ENCODE data around the gene AQP1.

Gene AQP1

DNA sequence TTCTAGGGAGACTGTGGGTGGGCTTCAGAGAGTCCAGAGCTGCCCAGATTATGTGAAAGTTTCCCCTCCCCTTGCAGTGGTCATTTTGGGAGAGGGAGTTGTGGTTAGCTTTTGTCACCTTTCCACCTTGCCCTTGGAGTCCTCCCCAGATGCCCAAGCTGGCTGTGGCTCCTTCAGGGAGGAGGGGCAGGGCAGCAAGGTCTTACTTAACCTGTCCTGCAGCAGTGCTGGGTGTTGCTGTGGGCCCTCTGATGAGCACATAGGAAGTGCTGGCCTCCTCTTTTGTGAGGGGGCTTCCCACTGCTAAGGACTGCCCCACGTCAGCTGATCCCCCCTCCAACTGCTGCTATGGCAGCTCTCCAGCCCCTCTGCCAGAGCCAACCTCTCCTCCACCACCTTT, 17.6 kb upstream of the AQP1 start:
- no peak overlapping the region for H3K4me3 ChIP-seq (ENCODE audit: low read length)
- DNase-seq (ENCODE audit: low read depth), result no peak
- no peak for TF ChIP-seq CTCF (IDR thresholded peaks at IDR 0.05; ENCODE audit: insufficient read depth, low read depth, low read length, missing control alignments)

DNA sequence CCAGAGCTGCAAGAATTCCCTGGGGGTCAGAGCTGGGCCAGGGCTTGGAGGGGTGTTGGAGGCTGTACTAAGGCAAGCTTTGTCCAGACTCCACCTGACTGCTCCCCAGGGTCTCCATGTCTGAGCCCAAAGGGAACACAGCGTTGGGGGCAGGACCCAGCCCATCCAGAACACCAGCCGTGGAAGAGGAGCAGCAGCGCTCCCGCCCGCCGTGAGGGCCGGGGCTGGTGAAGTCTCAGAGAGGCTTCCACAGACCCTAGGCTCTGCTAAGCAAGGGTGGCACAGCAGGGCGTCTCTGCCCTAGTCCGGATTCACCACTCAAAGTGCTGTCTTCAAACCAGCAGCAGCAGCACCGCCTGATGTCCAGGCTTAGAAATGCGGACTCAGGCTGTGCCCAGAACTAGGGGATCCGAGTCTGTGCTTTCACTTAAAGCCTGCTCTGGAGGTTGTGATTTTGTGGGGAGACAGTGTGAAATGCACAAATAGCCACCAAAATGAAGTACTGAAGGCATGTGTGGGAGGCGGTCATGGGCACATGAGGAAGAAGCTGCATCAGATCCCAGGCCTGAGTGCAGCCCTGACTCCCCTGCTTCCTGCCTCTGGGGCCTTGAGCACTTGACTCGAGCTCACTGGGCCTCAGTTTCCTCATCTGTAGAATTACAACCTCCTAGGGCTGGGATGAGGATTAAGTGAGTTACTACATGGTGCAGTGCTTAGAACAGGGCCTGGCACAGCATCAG, 16.6 kb upstream of the AQP1 start:
- no peak for DNase-seq (ENCODE audit: low read depth)
- no peak overlapping the region for H3K4me3 ChIP-seq (ENCODE audit: low read length)
- TF ChIP-seq CTCF (IDR thresholded peaks at IDR 0.05; ENCODE audit: insufficient read depth, low read depth, low read length, missing control alignments), result no peak

DNA sequence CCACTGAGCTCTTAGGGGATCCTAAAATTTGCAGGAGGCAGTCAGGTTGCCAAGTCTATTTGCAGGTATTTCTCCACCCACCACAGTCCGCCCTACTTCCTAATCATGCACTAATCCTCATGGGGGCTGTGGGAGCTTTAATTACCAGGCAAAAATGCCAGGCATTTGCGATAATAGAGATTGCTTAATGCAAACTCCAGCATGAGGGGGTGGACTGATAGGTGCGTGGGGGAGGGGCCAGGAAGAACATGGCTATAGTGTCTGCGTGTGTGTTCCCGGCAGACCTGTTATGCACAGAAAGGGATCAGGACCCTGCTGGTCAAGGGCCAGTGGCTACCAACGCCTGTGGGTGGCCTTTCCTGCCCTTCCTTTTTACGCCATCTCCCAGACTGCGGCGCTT, 15.6 kb upstream of the AQP1 start:
- H3K4me3 ChIP-seq (ENCODE audit: low read length), result no peak overlapping the region
- DNase-seq (ENCODE audit: low read depth), result no peak
- no peak for TF ChIP-seq CTCF (IDR thresholded peaks at IDR 0.05; ENCODE audit: insufficient read depth, low read depth, low read length, missing control alignments)

- H3K4me3 ChIP-seq (ENCODE audit: low read length), result no peak overlapping the region
- DNase-seq (ENCODE audit: low read depth), result no peak
- TF ChIP-seq CTCF (IDR thresholded peaks at IDR 0.05; ENCODE audit: insufficient read depth, low read depth, low read length, missing control alignments), result no peak
Observed at GRCh38 chr7:30896783-30897637, 14.6 kb upstream of the AQP1 start.

GRCh38 chr7:30897770-30898169, 13.9 kb upstream of the AQP1 start:
- H3K4me3 ChIP-seq (ENCODE audit: low read length), result no peak overlapping the region
- no peak for DNase-seq (ENCODE audit: low read depth)
- no peak for TF ChIP-seq CTCF (IDR thresholded peaks at IDR 0.05; ENCODE audit: insufficient read depth, low read depth, low read length, missing control alignments)

DNA sequence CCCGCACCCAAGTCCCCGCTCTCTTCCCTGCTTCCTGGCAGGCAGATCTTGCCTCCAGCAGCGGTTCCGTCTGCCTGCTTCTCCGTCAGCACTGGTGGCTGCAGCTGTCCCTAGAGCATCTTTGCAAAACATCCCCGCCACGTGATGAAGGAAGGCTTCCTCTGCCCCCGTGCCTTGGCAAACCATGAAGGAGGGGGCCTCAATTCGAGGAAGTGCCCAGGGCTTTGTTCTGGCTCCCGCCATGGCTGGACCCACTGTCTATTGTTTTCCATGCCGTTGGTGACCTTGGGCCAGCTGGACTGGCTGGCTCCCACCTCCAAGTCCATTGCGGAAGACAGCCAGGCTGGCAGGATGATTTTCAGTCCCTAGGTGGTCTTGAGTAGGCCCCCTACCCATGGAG, 13.2 kb upstream of the AQP1 start:
- TF ChIP-seq CTCF (IDR thresholded peaks at IDR 0.05; ENCODE audit: insufficient read depth, low read depth, low read length, missing control alignments), result no peak
- DNase-seq (ENCODE audit: low read depth), result no peak
- no peak overlapping the region for H3K4me3 ChIP-seq (ENCODE audit: low read length)
